Measurements from ENCODE around the gene NR1I2.

The NR1I2 gene

DNA sequence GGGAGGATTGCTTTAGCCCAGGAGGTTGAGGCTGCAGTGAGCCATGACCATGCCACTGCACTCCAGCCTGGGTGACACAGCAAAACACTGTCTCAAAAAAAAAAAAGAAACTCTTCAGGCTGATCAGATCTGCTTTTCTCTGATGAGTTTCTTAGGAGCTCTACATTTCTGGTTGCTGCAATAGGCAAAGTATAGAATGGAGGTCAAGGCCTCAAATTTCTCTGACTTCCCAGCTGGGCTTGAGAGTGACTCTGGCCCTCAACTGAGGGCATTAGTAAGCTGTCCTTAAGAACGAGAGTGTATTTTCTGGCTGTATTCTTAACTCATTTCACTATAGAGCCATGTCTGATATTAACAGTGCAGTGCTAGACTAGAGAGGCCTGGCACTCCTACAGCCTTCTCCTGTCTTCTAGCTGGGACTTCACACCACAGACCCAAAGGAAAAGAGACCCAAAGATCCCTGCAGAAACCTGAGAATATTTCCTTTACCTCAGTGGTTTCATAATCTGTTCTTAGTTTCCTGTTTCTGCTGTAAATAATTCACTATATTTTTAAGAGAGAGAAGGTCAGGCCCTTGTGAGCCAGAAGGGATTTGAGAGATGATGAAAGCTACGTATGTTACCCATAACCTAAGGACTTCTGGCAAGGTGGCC, 2.0 kb upstream of the NR1I2 start:
- no peak for DNase-seq

DNA sequence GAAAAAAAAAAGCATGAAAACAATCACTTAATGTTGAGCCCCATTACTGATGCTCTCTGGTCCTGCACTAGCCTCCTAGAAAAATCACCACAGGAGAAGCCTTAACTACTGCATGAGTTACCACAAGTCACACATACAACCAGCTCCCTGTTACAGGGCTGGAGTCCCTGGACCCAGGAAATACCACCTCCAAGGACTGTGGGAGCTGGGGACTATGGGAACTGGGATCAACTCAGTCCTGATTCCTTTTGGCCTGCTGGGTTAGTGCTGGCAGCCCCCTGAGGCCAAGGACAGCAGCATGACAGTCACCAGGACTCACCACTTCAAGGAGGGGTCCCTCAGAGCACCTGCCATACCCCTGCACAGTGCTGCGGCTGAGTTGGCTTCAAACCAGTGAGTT, 559 bp downstream of the NR1I2 start:
- DNase-seq = no peak

DNA sequence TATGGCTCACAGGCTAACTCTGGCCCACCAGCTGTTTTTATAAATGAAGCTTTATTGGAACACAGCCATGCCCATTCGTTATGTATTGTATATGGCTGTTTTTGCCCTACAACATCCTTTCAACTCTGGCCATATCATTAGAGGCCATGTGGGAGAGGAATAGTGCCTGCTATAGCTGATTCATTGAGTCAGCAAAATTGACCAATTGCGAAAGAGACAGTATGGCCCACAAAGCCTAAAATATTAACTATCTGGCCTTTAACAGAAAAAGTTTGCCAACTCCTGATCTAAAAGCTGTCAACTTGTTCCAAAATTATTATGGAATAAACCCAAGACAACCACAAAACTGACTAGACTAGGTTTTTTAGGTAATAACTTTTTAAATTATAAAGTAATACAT, 1.4 kb downstream of the NR1I2 start:
- no peak for DNase-seq

DNA sequence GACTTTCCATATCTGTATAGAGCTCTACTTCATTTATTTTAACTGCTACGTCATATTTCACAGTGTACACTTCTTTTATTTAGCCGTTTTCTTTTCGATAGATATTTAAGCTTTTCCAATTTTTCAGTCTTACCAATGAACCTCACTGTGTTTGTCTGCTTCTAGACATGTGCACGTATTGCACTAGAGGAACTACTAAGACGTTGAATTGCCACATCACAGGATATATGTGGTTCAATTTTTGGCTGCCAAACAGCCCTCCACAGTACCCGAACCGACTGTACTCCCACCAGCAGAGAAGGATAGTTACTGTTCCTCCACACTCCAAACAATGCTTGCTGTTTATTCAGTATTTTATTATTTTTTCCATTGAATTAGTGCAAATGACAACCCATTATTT, 2.0 kb downstream of the NR1I2 start:
- DNase-seq = no peak

DNA sequence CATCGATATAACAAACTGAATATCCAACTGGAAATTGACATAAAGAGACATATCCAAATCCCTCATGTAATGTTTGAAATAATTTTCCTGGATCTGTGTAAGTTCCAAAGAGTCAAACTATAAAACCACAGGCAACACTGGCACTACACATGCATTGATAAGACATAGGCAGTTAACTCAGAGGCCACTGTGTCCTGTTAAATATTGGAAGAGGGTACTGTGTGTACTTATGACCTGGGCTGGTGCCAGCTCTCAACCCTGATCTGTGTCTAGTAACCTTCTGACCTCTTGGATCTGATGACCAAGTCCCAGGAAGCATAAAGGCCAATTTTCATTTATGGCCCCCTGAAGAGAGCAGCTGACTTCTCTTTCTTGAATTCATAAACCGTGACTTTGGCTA, 4.5 kb downstream of the NR1I2 start:
- DNase-seq = no peak

DNA sequence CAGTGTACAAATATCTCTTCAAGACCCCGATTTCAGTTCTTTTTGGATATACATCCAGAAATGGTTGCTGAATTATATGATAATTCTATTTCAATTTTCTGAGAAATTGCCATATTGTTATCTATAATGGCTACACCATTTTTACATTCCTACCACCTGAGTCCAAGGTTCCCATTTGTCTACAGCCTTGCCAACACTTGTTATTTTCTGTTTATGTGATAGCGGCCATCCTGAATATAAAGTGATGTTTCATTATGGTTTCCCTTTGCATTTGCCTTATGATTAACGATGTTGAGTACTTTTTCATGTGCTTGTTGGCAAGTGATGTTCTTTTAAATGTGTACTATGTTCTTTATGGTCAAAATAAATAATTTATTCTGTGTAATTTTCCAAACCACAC, 8.5 kb downstream of the NR1I2 start:
- no peak for DNase-seq

DNA sequence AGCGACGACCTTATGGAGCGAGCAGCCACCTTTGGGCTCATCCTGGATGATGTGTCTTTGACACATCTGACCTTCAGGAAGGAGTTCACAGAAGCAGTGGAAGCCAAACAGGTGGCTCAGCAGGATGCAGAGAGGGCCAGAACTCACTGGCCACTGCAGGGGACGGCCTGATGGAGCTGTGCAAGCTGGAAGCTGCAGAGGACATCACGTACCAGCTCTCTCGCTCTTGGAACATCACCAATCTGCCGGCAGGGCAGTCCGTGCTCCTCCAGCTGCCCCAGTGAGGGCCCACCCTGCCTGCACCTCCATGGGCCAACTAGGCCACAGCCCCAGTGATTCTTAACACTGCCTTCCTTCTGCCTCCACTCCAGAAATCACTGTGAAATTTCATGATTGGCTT, 10.4 kb downstream of the NR1I2 start:
- DNase-seq = no peak

DNA sequence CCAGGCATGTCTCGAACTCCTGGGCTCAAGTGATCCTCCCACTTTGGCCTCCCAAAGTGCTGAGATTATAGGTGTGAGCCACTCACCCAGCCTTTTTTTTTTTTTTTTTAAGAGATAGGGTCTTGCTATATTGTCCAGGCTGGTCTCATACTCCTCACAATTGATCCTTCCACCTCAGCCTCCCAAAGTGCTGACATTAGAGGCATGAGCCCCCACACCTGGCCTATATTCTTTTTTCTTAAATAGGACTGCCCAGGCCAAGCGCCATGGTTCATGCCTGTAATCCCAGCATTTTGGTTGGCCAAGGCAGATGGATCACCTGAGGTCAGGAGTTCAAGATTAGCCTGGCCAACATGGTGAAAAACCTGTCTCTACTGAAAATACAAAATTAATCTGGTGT, 12.5 kb downstream of the NR1I2 start:
- no peak for DNase-seq

DNA sequence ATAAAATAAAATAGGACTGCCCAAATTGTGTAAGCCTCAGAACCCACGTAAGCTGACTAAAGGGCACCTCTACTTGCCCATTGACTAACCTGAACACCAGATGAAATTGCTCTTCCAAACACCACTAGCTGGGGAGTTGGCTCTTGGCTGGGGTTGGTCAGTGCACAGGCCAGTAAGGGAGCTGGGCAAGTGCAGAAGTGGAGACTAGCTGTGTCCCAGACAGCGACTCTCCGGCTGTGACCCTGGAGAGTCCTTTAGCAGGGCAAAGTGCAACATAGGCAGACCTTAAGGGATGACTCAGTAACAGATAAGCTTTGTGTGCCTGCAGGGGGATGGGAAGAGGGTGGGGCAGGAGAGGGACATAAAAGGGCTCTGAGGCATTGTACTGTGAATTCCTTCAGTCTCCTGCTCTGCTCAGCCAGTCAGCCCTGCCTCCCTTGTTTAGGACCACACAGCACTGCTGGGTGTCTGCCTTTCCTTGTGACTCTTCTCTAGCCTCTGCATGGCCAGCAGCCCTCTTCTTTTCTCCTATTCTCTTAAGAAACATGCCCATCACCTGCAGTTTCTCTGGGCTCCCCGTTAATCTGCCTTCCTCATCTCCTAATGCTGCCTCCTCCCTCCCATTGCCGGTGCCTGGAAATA, 13.2 kb downstream of the NR1I2 start:
- no peak for DNase-seq

DNA sequence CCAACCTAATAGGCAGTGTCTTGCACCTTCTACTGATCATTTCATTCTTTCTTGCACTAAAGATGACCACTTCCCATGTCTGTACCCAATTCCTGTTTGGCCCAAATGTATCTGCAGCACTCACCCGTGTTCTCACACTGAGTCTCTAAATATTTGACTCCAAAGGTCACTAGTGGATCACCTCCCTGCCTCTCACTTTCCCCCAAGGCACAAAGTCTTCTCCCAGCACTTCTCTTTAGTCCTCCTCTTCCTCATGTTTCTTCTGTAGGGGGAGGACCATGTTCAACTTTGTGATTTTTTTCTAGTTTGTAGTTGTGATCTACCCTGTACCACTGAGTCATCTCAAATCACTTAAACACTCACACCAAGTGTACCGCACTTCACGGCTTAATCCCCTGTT, 13.9 kb downstream of the NR1I2 start:
- no peak for DNase-seq

DNA sequence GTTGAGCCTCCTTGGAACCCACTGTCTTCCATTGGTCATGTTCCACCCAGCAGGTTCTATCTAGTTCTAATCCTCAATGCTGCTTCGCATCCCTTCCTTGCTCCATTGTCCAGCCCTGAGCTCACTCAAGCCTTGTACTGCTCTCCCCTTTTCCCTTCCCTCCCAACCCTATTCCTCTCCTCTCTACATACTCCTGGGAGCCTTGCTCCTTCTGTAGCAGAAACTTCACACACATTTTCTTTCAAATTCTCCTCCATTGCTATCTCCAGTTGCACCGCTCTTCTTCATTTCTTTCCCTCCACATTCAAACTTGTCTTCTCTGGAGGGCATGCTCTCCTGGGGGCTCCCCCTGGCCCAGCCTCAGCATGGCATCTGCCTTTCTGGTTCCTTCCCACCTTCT, 14.5 kb downstream of the NR1I2 start:
- no peak for DNase-seq

DNA sequence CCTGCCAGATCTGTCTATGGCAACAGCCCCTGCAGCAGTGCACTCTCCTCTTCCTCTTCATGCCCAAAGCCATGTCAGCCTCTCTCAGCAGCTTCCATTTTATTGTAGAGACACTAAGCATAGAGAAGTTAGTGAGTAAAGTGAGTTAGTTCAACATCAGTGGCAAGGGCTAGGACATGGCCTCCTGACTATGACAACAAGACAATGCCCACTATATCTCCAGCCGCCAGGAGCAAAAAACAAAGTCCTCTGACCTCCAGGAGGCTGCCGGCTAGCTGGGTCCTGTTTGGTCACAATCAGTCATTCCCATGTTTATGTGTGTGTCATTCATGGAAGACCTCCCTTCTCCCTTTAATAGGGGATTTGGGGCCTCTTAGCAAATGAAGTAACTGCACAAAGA, 14.9 kb downstream of the NR1I2 start:
- no peak for DNase-seq

DNA sequence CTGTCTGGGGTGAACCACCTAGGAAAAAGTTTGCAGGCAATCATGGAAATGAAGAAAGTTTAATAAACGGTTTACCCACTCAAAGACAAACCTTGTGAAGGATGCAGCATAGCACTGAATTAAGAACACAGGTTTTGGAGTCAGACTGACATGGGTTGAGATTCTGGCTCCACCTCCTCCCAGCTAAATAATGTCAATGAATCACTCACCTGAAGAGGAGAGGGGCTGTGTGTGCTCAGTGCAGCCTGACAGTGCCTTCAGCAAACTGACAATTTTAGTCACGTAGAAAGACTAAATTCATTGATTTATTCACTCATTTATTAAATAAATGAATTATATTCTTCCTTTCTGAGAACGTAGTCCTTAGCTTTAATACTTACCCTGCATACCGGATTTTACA, 18.9 kb downstream of the NR1I2 start:
- DNase-seq = no peak

DNA sequence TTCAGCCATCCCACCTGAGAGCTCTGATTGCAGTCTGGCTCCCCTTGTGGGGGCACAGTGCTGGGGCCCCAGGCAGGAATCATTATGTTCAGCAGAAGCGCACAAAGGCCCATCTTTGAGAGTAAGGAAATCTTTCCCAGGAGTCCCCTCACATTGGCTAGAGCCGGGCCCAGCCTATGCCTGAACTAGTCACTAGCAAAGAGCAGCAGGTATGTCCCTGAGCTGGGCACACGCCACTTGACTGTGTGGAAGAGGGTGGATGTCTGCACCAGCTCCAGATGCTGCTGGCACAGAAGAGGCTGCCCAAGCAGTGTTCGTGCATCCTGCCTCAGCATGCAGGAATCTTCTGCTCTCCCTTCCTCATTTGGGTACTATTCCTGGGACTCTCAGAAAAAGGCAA, 26.3 kb downstream of the NR1I2 start:
- DNase-seq = no peak

DNA sequence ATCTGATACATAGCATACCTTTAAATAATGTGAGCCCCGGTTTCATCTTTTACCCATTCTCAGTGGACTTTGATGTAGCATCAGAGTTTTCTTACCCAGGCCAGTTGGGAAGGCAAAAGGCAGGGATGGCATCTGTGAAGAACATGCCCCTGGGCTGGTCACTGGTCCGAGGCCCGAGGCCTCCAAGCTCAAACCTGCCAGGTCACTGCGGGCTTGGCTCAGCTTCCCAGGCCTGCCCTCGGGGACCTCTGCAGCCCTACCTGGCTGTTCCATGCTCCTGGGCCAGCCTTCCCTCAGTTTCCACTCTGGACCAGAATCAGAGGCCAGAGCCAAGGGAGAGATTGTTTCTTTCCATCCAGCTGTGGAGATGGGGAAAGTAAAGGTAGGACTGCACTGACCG, 26.9 kb downstream of the NR1I2 start:
- no peak for DNase-seq

DNA sequence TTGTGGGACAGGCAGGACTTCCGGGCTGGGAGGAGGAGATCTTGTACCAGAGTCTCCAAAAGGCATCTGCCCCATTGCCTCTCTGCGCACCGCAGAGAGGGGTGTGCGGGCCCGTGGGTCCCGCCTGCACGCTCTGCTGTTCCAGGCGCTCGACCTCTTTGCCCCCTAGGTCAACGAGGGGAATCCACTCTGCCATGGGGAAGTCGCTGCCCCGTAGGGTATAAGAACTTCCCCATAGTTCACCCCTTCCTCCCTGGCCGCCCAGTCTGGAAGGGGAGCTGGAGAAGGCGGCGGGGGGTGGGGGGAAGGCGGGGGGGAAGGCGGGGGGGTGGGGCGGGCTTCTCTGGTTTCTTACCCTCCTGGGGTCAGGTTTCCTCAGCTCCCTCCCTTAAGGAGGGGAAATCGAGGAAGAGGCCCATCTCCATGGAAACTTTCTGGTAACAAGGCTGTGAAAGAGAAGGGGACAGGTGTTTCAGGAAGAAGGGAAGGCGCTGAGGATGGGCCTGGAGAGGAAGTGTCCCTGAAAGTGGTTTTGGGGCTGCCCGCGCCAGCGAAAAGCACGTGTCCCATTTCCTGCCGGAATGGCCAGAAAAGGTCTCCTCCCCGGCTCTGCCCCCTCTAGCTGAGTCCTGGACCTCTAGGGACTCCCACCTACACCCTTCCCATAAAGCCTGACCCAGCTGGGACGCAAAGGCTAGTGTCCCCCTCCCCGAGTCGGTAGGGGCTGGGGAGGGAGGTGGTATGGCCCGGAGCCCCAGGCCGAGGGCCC, 27.5 kb downstream of the NR1I2 start:
- DNase-seq = peak in 1 of 2 experiments; percentile 20

DNA sequence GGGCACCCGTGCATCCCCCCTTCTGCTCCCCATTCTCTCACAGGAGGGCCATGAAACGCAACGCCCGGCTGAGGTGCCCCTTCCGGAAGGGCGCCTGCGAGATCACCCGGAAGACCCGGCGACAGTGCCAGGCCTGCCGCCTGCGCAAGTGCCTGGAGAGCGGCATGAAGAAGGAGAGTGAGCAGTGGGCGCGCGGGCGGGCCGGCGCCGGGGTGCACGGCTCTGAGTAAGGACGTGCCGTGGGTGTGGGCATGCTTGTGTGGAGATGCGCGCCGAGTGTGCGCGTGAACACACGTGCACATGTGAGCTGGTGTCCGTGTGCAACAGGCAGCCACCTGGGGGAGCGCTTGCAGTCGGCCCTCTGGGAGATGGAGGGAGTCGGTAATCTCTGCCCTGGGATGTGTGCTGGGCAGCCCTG, 28.1 kb downstream of the NR1I2 start:
- peak; percentile 62 to 77 for DNase-seq

DNA sequence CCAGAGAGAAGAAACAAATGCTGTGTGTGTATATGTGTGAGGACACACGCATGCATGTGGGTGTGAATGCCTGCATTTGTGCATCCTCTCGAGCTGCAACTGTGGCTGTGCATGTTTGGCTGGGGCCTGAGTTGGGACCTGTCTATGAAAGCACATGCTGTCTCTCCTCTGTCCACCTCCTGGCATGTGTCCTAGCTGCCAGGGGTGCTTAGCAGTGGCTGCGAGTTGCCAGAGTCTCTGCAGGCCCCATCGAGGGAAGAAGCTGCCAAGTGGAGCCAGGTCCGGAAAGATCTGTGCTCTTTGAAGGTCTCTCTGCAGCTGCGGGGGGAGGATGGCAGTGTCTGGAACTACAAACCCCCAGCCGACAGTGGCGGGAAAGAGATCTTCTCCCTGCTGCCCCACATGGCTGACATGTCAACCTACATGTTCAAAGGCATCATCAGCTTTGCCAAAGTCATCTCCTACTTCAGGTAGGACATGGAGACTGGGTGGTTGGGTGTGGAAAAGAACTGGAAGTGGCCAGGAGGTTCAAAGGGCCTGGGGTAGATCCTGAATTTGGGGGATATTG, 30.7 kb downstream of the NR1I2 start:
- no peak for DNase-seq

DNA sequence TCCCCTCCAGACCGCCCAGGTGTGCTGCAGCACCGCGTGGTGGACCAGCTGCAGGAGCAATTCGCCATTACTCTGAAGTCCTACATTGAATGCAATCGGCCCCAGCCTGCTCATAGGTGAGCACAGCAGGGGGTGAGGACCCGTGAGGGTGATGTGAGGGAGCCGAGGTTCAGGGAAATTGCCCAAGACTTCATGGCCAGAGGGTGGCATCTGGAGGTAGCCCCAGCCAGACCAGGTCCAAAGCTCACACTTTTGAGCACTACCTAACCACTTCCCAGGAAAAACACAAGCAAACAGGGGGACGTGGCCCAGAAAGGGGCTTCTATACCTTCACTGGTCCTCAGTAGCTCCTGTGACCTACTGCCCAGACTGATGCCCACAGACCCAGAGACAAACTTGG, 33.8 kb downstream of the NR1I2 start:
- DNase-seq = no peak

DNA sequence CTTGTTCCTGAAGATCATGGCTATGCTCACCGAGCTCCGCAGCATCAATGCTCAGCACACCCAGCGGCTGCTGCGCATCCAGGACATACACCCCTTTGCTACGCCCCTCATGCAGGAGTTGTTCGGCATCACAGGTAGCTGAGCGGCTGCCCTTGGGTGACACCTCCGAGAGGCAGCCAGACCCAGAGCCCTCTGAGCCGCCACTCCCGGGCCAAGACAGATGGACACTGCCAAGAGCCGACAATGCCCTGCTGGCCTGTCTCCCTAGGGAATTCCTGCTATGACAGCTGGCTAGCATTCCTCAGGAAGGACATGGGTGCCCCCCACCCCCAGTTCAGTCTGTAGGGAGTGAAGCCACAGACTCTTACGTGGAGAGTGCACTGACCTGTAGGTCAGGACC, 35.2 kb downstream of the NR1I2 start:
- DNase-seq = no peak

DNA sequence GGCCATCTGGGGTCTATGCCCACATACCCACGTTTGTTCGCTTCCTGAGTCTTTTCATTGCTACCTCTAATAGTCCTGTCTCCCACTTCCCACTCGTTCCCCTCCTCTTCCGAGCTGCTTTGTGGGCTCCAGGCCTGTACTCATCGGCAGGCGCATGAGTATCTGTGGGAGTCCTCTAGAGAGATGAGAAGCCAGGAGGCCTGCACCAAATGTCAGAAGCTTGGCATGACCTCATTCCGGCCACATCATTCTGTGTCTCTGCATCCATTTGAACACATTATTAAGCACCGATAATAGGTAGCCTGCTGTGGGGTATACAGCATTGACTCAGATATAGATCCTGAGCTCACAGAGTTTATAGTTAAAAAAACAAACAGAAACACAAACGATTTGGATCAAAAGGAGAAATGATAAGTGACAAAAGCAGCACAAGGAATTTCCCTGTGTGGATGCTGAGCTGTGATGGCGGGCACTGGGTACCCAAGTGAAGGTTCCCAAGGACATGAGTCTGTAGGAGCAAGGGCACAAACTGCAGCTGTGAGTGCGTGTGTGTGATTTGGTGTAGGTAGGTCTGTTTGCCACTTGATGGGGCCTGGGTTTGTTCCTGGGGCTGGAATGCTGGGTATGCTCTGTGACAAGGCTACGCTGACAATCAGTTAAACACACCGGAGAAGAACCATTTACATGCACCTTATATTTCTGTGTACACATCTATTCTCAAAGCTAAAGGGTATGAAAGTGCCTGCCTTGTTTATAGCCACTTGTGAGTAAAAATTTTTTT, 35.9 kb downstream of the NR1I2 start:
- no peak for DNase-seq

DNA sequence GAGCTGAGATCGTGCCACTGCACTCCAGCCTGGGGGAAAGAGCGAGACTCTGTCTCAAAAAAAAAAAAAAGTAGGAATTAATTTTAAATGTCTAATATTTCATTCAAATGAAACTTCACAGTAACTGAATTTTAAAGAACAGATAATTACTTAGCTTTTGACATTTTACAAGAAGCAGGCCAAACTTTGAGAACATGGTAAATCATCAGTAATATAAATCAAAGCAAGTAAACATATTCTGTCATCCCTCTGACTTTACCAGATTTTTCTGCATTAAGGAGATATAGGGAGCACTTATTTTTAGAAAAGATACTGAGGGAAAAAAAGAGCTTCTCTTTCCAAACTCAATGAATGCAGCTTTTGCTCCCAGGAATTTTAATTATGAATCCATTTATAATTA, 37.0 kb downstream of the NR1I2 start:
- no peak for DNase-seq

DNA sequence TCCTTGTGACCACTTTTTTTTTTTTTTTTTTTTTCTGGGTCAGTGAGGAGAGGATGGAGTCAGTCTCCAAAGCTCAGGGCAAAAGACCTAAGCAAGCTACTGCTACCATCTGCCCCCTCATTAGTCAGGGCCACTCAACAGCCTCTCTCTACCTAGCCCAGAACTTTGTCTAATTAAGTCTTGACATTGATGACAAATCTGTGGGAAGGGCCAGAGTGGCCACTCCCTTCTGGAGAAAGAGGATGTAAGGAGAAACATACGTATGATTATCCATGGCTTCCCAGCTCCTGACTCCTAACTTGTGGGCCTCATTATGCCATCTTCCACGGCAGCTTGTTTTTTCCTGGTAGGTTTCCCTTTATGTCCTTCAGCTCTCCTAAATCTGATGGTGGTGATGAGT, 37.9 kb downstream of the NR1I2 start:
- no peak for DNase-seq
